Midbrain (tissue), 1 donor: ENCODE measurements around the gene GRM4.
A peak's percentile ranks its signal among the peaks of the same experiment; 100 is the strongest.

Experiments used
- DNase-seq: peaks from one replicate; lab custom pipeline; 2025; lab: John Stamatoyannopoulos, UW

Gene GRM4

DNA sequence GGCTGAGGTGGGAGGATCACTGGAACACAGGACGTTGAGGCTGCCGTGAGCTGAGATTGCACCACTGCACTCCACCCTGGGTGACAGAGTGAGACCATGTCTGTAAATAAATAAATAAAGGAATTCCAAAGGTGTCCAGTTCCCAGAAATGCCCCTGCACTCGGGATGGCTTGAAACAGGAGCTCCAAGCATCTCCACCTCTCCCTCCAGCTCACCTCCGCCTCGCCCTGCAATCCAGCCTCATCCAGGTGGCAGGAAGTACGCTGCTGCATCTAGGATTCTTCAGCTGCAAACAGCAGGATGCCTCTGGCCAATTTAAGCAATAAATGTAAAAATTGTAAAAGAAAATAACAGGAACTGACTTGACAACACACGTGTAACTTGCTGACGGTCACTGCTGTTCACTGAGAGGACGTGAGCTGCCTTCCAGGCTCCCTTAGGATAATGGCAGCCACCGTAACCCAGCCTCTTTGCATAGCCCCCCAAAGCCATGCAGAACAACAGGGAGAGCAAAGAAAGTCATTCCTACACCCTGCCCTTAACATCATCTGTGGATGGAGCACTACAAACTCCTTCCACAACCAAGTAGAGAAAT, 11.4 kb upstream of the GRM4 start:
- no peak for DNase-seq

GRCh38 chr6:34155471-34156300, 9.8 kb upstream of the GRM4 start:
- no peak for DNase-seq

DNA sequence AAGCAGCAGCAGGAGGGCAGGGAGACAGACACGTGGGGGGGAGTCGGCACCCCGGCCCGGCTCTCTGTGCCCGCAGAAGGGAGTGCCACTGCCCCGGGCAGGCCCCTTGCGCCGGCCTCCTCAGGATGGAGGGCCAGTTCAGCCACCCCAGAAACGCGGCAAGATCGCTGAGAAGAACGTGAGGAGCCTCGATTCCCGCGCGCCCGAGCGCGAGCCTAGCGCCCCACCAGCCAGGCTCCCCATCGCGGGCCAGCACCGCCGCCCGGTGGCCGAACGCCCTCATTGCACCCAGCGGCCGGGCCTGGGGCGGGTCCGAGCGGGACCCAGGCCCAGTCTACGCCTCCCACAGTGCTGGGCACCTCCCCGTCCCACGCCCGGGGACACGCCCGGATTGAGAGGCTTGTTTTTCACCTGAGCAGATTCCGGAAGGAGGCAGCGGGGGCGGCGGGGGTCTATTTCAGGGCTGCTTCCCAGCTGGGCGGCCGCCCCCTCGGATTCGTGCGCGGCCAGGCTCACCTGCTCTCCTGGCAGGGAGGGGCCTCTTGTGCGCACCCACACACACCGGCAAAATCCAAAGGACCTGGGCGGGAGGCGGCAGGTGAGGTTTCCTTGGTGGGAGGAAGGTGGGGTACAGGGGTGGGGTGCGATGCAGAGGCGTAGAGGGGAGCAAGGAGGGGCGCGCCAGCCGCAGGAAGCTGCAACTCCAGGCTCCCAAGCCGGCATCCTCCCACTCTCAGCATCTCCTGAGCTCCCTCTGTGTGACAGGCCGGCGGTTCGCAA, 9.0 kb upstream of the GRM4 start:
- peak; percentile 31 for DNase-seq

GRCh38 chr6:34152806-34153520, 7.1 kb upstream of the GRM4 start:
- DNase-seq = no peak

GRCh38 chr6:34152042-34152524, 6.2 kb upstream of the GRM4 start:
- DNase-seq = no peak

- no peak for DNase-seq
Observed at GRCh38 chr6:34151321-34152041, 5.6 kb upstream of the GRM4 start.

DNA sequence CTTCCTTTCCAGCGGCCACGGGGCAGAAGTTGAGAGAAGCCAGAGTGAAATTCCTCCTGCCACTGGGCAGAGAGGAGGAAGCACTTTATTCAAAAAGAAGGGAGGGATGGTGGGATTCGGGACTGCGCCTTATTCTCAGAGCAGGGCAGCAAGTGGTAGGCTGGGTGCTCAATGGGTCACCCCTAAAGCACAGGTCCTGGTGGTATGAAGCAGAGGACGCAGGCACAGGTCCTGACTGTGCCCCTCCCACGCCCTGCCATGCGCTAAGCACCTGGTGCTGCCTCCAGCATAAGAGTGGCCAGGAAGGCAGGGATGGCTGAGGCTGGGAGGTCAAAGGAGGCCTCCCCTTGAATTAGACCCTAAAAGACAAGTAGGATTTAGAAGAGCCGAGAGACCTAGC, 4.9 kb upstream of the GRM4 start:
- no peak for DNase-seq

DNA sequence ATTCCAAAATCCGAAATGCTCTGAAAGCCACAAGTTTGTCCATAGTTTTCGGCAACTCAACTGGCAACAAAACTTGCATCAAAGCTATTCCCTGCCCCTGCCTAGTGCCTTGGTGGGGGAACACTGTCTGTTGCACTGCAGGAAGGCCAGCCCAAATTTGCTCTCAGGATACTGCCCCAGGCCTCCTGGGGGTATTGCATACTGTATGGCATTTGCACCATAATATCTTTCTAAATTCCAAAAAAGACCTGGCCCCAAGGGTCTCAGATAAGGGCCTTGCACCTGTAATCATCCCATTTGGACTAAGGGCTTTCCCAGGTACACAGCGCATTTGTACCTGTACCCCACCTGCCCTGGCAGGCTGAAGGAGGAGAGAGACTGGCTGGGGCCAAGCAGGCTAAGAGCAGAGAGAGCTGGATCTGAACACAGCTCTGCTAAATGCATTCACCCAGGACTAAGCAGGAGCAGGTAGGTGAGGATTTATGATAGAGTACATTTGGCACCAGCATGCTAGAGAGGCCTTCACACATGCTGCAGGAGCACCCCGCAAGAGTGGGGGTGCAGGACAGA, 4.0 kb upstream of the GRM4 start:
- DNase-seq = no peak

GRCh38 chr6:34149452-34149810, 3.5 kb upstream of the GRM4 start:
- no peak for DNase-seq

DNA sequence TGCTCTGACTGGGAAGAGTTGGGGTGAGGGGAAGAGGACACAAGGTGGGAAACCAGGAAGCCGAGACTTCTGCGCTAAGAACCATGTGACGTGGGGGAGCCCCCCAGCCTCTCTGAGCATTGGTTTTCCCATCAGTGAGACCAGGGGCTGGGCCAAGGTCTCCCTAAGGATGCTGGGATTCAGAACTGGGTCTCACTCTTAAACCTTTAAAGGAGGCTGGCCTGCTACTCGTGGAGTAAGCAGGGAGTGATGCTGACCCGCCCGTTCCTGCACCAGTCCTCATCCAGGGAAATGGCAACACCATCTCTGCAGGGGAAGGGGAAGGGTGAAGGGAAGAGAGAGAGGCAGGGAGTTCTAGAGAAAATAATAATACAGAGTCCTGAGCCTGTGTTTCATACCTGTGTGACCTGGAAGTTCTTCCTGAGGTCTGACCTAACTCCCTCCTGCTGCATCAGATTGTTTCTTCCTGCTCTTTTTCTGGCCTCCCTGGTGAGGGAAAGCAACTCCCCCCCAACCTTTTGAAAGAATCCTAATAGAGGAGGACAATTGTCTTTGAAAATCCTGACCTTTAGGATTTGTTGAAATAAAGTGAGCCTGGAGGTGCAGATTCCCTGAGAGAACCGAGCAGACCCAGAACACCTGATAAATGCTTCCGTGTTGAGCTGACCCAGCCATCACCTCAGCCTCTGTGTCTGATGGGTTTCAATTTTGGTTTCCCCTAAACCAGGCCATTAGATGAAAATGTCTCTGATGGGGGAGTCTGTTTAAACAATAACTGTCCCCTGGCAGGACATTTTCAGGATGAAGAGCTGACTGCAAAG, 3.0 kb upstream of the GRM4 start:
- DNase-seq = no peak

- DNase-seq = no peak
Observed at GRCh38 chr6:34147906-34148630, 2.2 kb upstream of the GRM4 start.

DNA sequence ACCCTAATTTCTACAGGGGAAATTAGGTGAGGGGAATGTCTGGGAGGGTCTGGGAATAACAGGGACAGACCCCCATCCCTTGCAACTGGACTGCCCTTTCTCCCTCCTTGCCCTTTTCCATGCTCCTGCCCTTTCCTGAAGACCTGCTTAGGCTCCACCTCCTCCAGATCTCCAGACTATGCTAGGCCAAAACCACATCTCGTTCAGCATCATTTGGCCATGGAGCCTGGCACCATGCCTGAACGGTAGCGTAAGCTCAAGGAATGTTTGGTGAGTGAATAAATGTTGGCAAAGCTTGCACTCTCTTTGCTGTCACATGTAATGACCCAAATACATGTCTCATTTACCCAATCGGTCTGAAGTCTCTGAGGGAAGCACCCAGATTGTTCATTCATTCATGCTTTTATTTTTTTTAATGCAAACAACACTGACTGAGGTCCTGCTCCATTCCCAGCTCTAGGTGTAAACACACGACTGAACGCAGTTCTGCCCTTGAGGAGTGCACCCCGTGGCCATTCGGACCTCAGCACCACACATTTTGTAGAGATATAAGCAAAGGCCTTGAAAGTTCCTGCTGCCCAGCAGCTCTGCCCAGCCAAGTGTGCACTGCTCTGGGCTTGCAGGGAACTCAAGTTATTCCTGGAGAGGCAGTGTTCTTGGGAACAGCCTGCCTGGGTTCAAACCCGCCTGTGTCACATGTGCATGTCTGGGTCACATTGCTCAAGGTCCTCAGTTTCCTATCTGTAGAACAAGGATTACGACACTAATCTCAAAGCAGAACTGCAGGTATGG, 1.1 kb upstream of the GRM4 start:
- no peak for DNase-seq

DNA sequence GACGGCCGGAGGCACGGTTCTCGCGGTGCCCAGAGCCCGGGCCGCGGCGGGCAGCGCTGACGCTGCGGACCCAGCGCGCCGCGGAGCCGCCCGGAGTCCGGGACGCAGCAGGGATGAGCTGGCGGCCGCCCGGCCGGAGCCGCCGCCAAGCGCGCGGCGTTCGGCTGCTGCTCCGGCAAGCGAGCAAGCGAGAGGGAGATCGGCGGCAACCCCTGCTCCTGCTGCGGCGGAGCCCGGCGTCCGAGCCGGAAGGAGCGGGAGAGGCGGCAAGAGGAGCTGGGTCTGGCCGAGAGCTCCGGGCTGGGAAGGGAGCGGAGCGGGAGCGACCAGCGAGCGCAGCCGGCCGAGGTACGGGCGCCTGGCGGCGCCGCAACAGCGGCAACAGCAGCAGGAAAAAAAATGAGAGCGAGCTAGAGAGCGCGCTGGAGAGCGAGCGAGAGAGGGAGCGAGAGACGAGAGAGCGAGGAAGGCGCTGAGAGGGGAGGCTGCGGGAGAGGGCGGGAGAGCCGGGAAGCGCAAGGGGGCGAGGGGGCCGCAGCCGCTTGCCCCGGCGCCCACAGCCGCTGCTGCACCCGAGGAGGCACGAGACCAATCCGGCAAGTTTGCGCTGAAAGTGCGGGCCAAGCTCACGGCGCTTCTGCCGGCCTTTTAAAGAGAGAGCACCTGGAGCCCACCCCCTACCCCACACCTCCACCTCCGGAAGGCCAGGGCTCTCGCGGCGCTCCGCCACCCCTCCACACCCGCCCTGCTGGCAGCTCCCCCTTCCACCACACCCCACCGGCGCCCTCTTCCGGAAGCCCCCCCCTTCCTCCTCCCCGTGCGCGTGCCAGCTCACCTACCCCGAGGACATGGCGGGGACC, 496 bp downstream of the GRM4 start:
- no peak for DNase-seq

- no peak for DNase-seq
Observed at GRCh38 chr6:34144581-34145160, 1.2 kb downstream of the GRM4 start.

DNA sequence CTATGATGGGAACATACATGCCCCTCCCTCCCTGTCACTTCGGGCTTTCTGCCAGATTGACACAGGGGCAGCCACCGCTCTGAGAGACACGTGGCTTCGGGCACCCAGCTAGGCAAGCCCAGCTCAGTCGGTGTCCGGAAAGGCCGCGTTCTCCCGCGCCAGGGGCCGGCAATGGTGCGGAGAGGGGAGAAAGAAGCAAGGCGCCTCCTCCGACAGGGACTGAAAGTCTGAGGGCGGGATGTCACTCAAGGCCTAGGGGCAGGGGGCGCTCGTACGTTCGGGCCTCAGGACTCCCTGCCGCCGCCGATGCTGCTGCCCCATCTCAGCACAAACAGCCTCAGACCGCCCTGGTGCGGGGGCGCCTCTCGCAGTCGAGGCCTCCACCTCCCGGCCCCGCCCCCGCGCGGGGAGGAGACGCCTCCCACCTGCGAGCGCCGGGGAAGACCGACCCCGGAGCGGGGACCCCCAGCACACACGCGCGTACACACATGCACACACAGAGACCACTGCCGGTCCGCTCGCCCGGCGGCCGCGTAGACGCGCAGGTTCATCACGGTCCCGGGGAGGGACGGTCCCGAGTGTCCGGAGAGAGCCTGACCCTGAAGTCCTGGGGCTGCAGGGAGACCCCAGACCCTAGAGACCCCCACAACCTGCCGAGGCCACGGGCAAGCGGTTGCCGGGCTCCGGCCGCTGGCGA, 1.9 kb downstream of the GRM4 start:
- no peak for DNase-seq

- DNase-seq = no peak
Observed at GRCh38 chr6:34143196-34143883, 2.5 kb downstream of the GRM4 start.
